SU-DHL-6 (cell line): ENCODE results near the gene RMND1.

Experiments
- H2AFZ ChIP-seq: fragments of 200-600 bp; sonication (generic); 2 replicates; pipeline ENCODE4 v1.6.1; 2014; ENCODE audit warnings: low read depth, mild to moderate bottlenecking, moderate library complexity, mixed read lengths, antibody characterized with exemption, low read length; ENCODE audit not compliant: severe bottlenecking
- H3F3A ChIP-seq: fragments of 200-600 bp; shearing (Covaris generic); 2 replicates; pipeline ENCODE4 v1.6.0; 2016; ENCODE audit warnings: antibody characterized with exemption, mild to moderate bottlenecking; ENCODE audit not compliant: insufficient read depth
- H3K27ac ChIP-seq: fragments of 200-600 bp; sonication (generic); 2 replicates; pipeline ENCODE4 v1.5.1; 2016; ENCODE audit warnings: low read depth, mild to moderate bottlenecking, low read length, moderate library complexity, mixed read lengths
- H3K27me3 ChIP-seq: fragments of 200-600 bp; sonication (generic), shearing (Covaris generic); 2 replicates; pipeline ENCODE4 v1.6.0; 2014; ENCODE audit warnings: mild to moderate bottlenecking, low read length
- H3K36me3 ChIP-seq: fragments of 200-600 bp; sonication (generic); 2 replicates; pipeline ENCODE4 v1.6.1; 2014; ENCODE audit warnings: mild to moderate bottlenecking, low read length, mixed read lengths
- H3K4me2 ChIP-seq: fragments of 300-600, 200-600 bp; shearing (Covaris generic), sonication (generic); 2 replicates; pipeline ENCODE4 v1.6.0; 2014; ENCODE audit warnings: low read length, low read depth, mild to moderate bottlenecking; ENCODE audit not compliant: poor library complexity, severe bottlenecking
- H3K4me3 ChIP-seq: fragments of 200-600 bp; sonication (generic); 2 replicates; pipeline ENCODE4 v1.5.1; 2014; ENCODE audit warnings: antibody characterized with exemption, low read length, mild to moderate bottlenecking, mixed read lengths; ENCODE audit not compliant: insufficient read depth, poor library complexity, severe bottlenecking
- H3K79me2 ChIP-seq: fragments of 200-600 bp; sonication (generic); 2 replicates; pipeline ENCODE4 v1.6.1; 2014; ENCODE audit warnings: mild to moderate bottlenecking, low read length, moderate library complexity; ENCODE audit not compliant: insufficient read depth
- H3K9ac ChIP-seq: fragments of 200-600 bp; sonication (generic); 2 replicates; pipeline ENCODE4 v1.7.0; 2014; ENCODE audit warnings: mild to moderate bottlenecking, low read length
- H3K9me2 ChIP-seq: fragments of 200-600 bp; sonication (generic); replicated peaks from 2 replicates; pipeline ENCODE4 v1.6.1; 2014; ENCODE audit warnings: low read length; ENCODE audit not compliant: insufficient read depth
- H3K9me3 ChIP-seq: fragments of 200-600 bp; sonication (generic); 2 replicates; pipeline ENCODE4 v1.6.1; 2014; ENCODE audit warnings: low read length, mixed read lengths; ENCODE audit not compliant: insufficient read depth
- H4K20me1 ChIP-seq: fragments of 200-600 bp; sonication (generic); 2 replicates; pipeline ENCODE4 v1.6.1; 2014; ENCODE audit warnings: low read depth, mild to moderate bottlenecking, antibody characterized with exemption, low read length, moderate library complexity, mixed read lengths
- EZH2phosphoT487 ChIP-seq: fragments of 200-600 bp; sonication (generic), shearing (Covaris generic); conservative IDR thresholded peaks from 2 replicates; pipeline ENCODE4 v1.6.1; 2018; ENCODE audit warnings: mild to moderate bottlenecking, antibody characterized with exemption, low read length, moderate library complexity, mixed read lengths
- TF ChIP-seq, protein P1 (sequence below): fragments of 200-600 bp; sonication (generic); IDR thresholded peaks from one replicate; pipeline ENCODE4 v1.5.1; 2017; ENCODE audit warnings: antibody characterized with exemption, mild to moderate bottlenecking, low read length, moderate library complexity; ENCODE audit not compliant: insufficient read depth, poor library complexity, severe bottlenecking

Gene RMND1

DNA sequence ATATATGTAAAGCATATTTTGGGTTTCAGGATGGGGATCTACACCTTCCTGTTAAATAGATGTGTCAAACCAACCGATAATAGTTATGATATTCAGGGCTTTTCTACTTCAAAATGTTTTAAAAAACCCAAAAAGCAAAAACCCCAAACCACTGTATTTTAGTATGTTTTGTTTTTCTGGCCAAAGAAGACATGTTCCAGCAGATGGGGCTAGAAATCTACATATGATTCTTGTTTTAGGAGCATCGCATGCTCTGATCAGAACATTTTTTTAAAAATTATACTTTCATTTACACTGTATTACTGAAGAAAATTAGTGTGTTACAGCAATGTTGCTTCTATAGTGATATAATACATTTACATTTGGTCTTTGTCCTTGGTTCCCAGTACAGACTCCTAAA, 11.0 kb downstream of the RMND1 start:
- no peak overlapping the region for H3K9ac ChIP-seq
- H3K4me2 ChIP-seq: no peak overlapping the region
- H3F3A ChIP-seq: no peaks in the 10 kb centered on the region
- no peak overlapping the region for H3K4me3 ChIP-seq
- no peak overlapping the region for H3K27ac ChIP-seq
- peaks cover 2% of the 10 kb centered on the region; the same call in 1 of the 2 replicates for H3K36me3 ChIP-seq
- H2AFZ ChIP-seq: no peak overlapping the region
- H3K9me2 ChIP-seq: no peaks in the 10 kb centered on the region
- H3K27me3 ChIP-seq: no peaks in the 10 kb centered on the region
- TF ChIP-seq, protein P1, sequence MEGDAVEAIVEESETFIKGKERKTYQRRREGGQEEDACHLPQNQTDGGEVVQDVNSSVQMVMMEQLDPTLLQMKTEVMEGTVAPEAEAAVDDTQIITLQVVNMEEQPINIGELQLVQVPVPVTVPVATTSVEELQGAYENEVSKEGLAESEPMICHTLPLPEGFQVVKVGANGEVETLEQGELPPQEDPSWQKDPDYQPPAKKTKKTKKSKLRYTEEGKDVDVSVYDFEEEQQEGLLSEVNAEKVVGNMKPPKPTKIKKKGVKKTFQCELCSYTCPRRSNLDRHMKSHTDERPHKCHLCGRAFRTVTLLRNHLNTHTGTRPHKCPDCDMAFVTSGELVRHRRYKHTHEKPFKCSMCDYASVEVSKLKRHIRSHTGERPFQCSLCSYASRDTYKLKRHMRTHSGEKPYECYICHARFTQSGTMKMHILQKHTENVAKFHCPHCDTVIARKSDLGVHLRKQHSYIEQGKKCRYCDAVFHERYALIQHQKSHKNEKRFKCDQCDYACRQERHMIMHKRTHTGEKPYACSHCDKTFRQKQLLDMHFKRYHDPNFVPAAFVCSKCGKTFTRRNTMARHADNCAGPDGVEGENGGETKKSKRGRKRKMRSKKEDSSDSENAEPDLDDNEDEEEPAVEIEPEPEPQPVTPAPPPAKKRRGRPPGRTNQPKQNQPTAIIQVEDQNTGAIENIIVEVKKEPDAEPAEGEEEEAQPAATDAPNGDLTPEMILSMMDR: no peak
- no peak for TF ChIP-seq EZH2phosphoT487
- H3K9me3 ChIP-seq: no peaks in the 10 kb centered on the region
- H4K20me1 ChIP-seq: peaks cover 6% of the 10 kb centered on the region; the same call in 1 of the 2 replicates
- peaks cover 85% of the 10 kb centered on the region for H3K79me2 ChIP-seq

DNA sequence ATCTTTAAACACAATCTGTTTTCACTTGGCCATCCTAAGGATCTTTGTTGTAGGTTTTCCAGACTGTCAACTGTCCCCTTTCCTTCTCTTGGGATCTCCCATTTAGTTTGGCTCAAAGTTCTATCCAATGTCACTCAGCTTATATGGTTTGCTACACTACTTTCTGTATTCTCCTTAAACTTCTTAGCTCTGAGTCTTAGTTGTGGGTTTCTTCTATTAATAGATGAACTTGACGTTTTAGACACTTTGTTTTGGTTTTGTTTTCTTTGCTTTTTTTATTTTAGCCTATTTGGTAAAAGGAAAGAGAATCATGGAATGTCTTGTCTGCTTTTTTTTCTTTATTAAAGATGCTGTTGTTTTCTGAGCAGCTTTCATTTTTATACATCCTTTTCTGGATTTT, 11.4 kb downstream of the RMND1 start:
- H3K9ac ChIP-seq: no peak overlapping the region
- H4K20me1 ChIP-seq: peaks cover 6% of the 10 kb centered on the region; the same call in 1 of the 2 replicates
- no peak overlapping the region for H3K4me2 ChIP-seq
- TF ChIP-seq EZH2phosphoT487: no peak
- TF ChIP-seq, protein P1: no peak
- H3K9me3 ChIP-seq: no peaks in the 10 kb centered on the region
- no peak overlapping the region for H2AFZ ChIP-seq
- H3K9me2 ChIP-seq: no peaks in the 10 kb centered on the region
- H3K79me2 ChIP-seq: peaks cover 81% of the 10 kb centered on the region
- no peaks in the 10 kb centered on the region for H3K27me3 ChIP-seq
- no peaks in the 10 kb centered on the region for H3F3A ChIP-seq
- no peak overlapping the region for H3K4me3 ChIP-seq
- no peaks in the 10 kb centered on the region; the same call in 1 of the 2 replicates for H3K36me3 ChIP-seq
- no peak overlapping the region for H3K27ac ChIP-seq

DNA sequence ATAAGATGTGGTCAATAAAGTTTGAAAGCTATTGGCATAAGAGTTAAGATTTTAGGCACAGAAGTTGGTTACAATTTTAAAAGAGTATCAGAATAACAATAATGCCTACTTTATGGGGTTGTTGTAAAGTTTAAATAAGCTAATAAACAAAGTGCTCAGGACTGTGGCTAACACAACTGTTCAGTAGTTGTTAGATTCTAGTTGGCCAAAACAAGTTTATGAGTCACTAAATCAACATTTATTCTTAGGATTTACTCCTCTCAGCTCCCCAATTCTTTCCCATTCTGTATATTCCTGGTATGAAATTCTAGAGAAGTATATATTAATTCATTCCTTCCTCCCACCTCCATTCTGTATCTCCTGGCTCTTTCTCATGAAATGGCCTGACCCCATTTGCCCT, 14.5 kb downstream of the RMND1 start:
- Histone ChIP-seq H3K4me2 (no peak overlapping the region), H3K27me3 (no peaks in the 10 kb centered on the region), H3F3A (no peaks in the 10 kb centered on the region), H3K9me3 (no peaks in the 10 kb centered on the region), H3K9ac (no peak overlapping the region), H3K36me3 (peaks cover 10% of the 10 kb centered on the region; the same call in 1 of the 2 replicates), H3K4me3 (no peak overlapping the region), H3K9me2 (no peaks in the 10 kb centered on the region), H3K27ac (no peak overlapping the region), H2AFZ (no peak overlapping the region), H3K79me2 (peaks cover 55% of the 10 kb centered on the region), H4K20me1 (peaks cover 6% of the 10 kb centered on the region; the same call in 1 of the 2 replicates)
- TF ChIP-seq, protein P1: no peak
- no peak for TF ChIP-seq EZH2phosphoT487
